A549 treated with Hydrocortisone at 1 μM for 4 hours (cell line): Measurements from ENCODE around the gene SLC39A8. TPM values are rescaled to one million over a fixed set of nuclear protein-coding genes. Genes with fewer than 3 reads are reported as not detected.

Experiments
- total RNA-seq: library from RNA; stranded (reverse); fragments of 200-300 nt; extraction: Qiagen RNA extraction; gene quantifications from 5 replicates; pipeline ENCODE4 v1.2.3, GENCODE V29; 2022

The SLC39A8 gene
- 8.7 to 11.4 TPM (median 9.7 TPM) in 5 replicates for total RNA-seq

GRCh38 chr4:102344954-102345794, at the start of gene SLC39A8:
Gene SLC39A8, minus strand, starts transcription at chr4:102345482. Its CDS starts 820 bp downstream, at chr4:102344662.

Other genes with a start within 250 kb of the SLC39A8 start
- gene NFKB1, start 155.9 kb upstream of the SLC39A8 start, total RNA-seq: 18.4 to 20.7 TPM (median 19.6 TPM) in 5 replicates